IPS-18c (cell line): ENCODE measurements around the gene PPIF.

Source experiments
- H3K4me3 ChIP-seq: 2 replicates; pipeline ENCODE4 v1.7.0; 2013; ENCODE audit warnings: low read depth, mild to moderate bottlenecking, low read length, moderate library complexity; ENCODE audit not compliant: insufficient read depth
- H3K9me3 ChIP-seq: one replicate; pipeline ENCODE4 v1.6.1; 2013; ENCODE audit warnings: mild to moderate bottlenecking, low read length, moderate library complexity; ENCODE audit not compliant: control insufficient read depth, insufficient read depth

The PPIF gene

DNA sequence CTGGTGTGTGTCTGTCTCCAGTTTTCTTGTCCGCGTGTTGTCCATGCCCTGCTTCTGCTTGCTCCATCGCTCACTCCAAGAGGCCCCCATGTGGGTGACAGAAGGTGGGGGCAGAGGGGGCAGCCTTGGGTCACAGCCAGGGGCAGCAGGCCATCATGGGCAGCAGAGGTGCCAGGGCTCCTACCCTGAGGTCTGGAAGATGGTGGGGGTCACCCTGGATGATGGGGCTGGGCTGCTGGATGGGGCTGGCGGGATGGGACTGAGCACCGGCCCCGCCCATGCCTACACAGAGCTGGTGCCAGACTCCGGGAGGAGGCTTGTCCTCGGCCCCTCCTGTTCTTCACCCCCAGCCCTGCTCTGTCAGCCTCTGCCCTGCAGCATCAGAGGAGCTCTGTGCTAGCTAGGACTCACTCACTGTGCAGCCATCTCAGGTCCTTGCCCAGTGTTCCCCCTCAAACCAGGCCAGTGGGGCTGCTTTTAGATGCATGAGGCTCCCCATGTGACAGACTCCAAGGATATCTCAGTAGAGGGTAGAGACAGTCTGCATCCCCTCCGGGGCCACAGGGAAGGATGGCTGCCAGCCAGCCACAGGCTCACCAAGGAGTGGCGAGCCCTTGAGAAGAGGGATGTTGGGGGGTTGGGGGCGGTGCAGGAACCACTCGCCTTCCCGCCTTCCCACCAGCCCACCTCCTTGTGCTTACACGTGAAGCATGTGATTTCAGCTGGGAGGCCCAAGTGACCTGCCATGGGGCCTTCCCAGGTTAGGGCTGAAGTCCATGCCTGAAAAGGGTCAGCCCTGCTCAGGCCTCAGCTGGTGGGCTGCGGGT is 35.5 kb upstream of the PPIF start:
- Histone ChIP-seq H3K9me3 (no peaks in the 10 kb centered on the region), H3K4me3 (no peak overlapping the region)

DNA sequence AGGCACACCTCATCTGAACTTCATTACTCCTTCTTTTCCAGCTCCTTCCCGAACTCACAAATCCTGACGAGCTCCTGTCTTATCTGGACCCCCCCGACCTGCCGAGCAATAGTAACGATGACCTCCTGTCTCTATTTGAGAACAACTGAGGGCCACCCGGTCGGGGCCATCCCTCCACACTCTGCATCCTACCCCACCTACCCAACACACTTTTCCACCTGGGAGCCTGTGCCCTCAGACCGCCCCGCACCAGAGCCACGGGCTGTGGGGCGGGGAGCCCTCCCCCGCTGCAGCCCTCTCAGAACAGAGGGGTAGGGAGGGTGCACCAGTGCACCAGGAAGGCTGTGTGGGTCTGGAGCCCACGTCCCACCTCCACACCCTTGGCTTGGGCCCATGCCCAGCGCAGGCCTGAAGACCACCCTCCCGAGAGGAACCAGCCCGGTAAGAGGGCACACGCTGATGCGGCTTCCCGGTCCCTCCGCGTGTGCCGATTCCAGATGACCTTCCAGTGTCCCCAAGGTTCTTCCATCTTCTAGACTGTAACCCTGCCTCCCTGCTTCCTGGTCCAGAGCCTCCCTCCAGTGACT is 34.6 kb upstream of the PPIF start:
- H3K4me3 ChIP-seq = no peak overlapping the region
- no peaks in the 10 kb centered on the region for H3K9me3 ChIP-seq

DNA sequence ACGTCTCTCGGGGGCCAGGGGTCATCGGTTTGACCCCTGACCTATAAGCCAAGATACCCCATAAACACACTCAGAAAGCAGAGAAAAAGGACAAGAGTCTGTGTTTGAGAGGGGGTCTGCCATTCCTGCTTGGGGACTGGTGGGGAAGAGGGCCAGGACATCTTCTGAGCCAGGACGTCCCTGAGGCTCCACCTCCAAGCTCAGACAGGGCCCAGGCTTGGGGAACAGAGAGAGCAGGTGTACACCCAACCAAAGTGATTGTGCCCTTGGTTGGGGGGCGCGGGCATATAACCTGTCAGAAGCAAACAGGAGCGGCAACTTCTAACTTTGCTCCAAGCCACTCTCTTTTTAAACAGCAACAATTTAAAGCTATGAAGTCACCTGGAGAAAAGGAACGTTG is 33.9 kb upstream of the PPIF start:
- Histone ChIP-seq H3K9me3 (no peaks in the 10 kb centered on the region), H3K4me3 (no peak overlapping the region)

DNA sequence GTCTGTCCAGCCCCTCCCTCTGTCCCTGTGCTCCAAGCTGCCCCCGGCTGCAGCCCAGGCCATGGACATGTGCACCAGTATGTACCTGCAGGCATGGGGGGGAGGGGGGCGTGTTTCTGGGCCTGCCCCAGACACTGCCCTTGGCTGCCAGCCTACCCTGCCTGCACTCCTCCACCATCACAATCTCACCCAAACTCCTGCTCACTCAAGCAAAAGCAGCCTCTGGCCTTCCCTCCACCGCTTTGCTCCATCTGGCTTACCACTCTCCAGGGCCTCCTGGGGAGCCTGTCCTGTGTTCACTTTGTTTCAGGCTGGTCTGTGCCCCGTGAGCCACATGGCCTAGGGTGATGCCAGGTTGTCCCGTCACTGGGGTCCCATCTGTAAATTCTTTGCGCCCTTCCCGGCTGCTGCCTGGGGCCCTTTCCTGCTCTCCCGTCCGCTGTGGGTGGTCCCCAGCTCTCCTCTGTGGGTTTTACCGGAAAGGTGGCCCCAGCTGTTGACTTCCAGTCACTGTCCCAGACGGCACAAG is 33.3 kb upstream of the PPIF start:
- H3K9me3 ChIP-seq = no peaks in the 10 kb centered on the region
- H3K4me3 ChIP-seq = no peak overlapping the region

DNA sequence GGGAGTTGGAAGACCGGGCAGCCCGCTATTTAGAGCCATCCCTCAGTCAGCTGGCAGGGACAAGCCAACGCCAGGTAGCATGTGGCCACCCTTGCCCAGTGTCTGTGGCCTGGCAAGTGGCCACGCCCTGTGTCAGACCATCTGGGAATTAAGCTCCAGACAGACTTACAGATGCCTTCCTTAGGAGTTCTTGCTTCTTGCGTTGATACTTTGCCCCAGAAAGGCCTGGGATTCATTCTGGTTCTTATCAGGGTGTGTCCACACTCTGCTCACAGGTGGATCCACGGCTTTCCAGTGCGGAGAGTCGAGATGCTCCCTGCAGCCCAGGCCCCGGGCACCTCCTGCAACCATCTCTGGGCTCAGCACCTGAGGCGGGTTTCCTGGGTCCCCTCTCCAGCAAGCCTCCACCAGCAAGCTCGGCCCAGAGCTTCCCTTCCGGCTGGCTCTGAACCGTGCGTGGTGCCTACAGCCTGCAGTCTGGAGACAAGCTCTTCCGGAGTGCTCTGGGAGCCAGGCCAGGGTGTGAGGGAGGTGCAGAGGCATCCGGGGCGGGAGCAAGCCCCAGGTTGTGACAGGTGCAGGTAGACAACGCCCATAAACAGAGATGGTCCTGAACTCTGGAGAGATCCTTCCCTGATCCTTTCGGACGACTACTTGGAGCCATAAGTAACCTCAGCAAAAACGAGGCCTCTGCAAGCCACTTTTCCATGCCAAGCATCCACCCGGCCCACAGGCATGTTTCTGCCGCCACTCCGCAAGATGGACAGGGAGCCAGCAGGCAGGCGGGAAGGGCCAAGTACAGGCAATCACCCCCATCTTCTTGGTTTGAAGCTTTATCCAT is 32.3 kb upstream of the PPIF start:
- Histone ChIP-seq H3K4me3 (no peak overlapping the region), H3K9me3 (no peaks in the 10 kb centered on the region)

DNA sequence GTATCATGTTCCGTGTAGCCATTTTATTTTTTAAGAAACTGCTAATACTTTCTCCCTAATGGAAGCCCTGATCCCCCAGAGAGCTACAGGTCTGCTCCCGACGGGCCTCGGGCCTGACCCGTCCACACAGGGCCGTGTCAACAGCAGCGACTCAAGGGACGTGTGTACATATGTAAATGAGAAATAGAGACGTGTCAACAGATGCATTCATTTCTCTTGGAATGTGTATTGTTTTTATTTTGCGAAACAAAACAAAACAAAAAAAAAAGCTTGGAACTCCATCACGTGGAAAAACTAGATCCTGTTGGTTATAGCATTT is 31.7 kb upstream of the PPIF start:
- H3K4me3 ChIP-seq = no peak overlapping the region
- H3K9me3 ChIP-seq = no peaks in the 10 kb centered on the region

DNA sequence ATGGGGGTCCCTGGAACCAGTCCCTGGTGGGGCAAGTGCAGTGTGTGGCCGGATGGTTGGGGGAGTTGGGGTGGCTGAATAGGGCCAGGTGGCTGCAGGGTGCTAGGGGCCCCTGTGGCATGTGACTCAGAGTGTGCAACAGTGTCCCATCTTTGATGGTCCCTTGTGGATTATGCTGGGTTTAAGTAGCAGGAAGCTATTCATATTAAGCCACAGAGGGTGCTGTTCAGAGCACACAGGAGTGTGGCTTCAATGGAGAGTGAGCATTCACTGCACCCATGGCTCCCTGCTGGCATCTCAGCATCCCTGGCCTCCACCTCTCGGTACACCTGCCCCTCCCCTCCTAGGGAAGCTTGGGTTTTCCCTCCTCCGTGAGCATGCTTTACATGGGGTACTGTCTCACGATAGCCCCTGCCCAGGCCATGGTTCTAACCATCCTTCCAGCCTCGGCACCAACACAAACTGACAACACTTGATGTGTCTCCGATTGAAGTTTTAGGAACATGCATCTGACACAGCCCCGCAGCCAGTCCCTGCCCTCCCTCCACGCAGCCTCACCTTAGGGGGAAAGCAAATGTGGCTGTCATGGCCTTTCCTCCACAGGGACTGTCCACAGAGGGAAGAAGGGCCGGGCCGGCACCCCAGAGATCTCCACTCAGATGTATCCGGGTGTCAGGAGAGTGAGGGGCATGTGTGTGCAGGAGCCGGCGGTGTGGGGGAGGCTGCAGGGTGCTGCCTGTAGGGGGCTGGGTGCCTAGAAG is 30.4 kb upstream of the PPIF start:
- Histone ChIP-seq H3K9me3 (no peaks in the 10 kb centered on the region), H3K4me3 (no peak overlapping the region; the same call in 1 of the 2 replicates)

DNA sequence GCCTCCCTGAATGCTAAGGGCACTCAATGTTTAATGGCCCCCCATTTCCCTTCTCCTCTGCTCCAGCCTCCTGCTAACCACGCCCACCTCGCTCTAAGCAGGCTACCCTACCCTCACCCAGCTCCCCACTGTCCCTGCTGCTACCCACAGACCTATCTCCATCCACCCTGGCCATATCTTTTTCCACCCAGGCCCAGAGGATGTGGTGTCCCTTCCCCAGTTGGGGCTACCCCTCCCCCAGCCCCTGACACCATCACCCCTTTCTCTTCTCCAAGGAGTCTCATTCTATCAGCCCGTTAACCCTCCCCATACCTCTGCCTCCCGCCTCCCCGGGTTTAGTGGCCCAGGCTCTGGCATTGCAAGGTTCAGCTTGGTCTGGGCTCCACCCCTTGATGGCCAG is 28.9 kb upstream of the PPIF start:
- H3K4me3 ChIP-seq = no peak overlapping the region
- no peaks in the 10 kb centered on the region for H3K9me3 ChIP-seq

DNA sequence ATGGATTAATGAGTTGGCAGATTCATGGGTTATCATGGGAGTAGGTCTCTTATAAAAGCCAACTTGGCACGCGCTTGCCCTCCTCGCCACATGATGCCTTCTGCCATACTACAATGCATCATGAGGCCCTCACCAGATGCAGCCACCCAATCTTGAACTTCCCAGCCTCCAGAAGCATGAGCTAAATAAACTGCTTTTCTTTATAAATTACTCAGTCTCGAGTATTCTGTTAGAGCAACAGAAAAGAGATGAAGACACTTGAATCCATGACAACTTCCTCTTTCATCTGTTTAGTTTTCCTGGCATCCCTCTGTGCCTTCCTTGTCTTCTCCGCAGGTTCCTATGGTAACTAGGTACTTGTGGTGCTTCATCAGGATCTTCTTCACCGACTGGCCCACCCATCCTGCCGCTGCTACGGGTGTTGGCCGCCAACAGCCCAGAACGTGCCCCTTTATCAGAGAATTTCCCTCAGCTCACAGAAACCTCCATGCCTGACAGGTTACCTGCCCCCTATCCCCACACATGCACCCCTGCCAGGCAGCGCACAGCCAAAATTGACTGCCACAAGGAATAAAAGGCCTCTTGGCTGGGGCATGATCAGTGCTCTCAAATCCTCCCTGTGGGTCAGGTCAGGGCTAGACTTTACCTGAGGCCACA is 28.0 kb upstream of the PPIF start:
- H3K4me3 ChIP-seq = no peak overlapping the region

DNA sequence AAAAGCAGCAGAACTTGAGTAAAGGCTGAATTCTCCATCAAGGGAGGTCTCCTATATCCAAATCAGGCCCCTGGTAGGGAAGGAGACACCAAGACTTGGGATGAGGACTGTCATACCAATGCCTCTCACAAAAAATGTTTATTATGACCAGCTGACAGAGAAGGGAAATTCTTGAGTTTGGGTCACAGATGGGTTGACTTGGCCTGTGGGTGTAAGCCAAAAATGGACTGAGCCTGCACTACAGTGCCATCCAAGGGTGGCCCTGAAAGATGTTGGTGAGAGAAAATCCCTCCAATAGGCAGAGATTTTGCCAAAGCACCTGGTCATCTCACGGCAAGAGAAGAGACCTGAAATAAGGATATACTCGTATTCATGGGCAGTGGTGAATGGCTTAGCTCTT is 27.0 kb upstream of the PPIF start:
- Histone ChIP-seq H3K9me3 (no peaks in the 10 kb centered on the region), H3K4me3 (no peak overlapping the region)

More for the DNA sequence above, 28.0 kb upstream of the PPIF start:
- H3K9me3 ChIP-seq = no peaks in the 10 kb centered on the region

DNA sequence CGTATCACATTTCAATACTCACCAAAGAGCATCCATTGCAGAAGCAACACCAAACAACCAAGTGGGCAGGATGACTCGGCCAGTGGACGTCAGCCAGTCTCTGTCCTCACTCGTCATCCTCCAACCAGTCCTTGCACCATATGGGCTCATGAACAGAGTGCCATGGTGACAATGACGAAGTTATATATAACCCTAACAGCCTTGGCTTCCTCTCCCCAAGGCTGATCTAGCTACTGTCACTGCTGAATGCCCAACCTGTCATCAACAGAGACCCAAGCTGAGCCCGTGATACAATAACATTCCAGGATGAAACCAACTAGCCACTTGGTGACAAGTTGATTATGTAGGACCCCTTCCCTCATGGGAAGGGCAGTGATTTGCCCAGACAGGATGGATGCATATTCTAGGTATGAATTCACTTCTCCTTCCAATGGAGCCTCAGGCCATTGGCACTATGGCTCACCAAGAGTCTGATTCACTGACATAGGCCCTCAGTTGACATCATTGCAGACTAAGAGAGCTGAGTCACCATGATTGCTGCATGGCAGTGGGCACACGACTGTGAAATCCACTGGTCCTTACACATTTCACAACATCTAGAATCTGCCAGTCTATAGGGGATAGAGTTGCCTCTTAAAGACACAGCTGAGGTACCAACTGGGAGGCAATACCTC is 26.3 kb upstream of the PPIF start:
- H3K9me3 ChIP-seq = no peaks in the 10 kb centered on the region
- no peak overlapping the region for H3K4me3 ChIP-seq

DNA sequence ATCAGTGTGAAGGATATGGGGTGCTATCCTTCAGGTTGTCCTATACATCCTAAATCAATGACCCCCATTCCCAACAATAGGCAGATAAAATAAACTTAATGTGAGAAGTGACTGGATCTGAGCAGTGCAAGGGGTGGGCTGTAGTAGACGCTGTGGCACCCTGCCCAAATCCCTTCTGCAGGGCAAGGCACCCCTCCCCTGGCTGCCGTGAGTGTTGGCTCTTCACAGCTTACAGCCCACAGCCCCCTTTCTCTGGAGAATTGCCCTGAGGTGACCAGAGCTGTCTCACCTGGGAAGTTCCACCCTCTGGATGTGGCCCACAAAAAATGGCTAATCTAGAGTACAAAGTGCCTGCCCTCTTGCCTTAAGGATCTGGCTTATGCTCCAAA is 25.8 kb upstream of the PPIF start:
- no peaks in the 10 kb centered on the region for H3K9me3 ChIP-seq
- no peak overlapping the region for H3K4me3 ChIP-seq

DNA sequence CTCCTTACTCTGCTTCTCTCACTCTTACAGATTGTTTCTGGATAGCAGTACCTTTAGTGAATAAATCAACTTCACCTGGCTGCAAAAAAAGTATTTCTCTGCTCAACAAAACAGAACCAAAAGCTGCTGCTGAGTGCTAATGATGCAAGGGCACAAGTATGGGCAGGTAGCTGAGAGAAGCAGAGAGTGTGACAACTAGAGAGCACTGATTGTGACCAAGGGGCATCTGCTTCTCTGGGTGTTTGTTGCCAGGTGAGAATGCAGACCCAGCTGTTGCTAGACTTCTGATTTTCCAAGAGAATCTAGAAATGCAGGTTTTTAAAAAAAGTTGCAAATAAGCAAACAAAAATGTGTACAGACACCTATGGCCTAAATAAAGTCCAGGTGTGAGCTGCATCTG is 25.3 kb upstream of the PPIF start:
- no peaks in the 10 kb centered on the region for H3K9me3 ChIP-seq
- no peak overlapping the region for H3K4me3 ChIP-seq

DNA sequence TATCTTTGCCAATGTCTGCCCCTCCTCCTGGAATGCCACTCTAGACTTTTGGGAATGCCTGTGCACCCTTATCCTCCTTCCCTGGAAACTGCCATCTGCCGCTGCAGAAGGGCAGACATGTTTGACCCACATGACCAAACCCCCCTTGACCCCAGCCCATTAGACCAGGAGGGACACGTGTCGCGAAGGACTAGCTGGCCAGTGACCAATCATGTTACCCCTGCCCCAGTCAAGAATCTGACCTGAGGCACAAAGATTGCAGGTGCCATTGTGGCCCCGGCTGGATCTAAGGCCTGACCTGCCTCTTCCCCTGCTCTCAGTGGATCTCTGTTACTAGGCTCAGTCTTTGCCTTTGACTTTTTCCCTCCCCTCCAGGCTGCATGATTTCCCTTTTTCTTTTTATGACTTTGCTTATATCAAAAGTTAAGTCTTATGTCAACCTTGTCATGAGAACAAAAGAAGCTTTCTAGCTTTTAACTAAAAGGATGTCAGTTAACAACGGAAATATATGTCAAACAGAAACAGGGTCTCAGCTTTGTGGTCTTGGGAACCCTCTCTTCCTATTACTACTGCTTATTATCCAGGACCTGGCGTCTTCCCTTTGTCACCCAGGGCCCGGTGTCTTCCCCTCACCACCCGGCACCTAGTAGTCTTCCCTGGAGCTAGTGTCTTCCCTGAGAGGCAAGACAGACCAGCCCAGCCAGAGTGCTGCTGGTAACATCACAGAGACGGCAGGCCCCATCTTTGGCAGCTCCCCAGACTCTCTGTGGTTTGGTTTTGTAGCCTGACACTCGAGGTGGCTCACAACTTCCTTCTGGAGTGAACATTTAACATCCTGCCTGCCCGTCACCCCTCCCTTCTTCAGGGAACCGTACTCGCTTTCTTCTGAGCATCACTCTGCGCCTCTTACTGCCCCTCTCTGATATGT is 24.4 kb upstream of the PPIF start:
- H3K9me3 ChIP-seq = no peaks in the 10 kb centered on the region
- no peak overlapping the region for H3K4me3 ChIP-seq

DNA sequence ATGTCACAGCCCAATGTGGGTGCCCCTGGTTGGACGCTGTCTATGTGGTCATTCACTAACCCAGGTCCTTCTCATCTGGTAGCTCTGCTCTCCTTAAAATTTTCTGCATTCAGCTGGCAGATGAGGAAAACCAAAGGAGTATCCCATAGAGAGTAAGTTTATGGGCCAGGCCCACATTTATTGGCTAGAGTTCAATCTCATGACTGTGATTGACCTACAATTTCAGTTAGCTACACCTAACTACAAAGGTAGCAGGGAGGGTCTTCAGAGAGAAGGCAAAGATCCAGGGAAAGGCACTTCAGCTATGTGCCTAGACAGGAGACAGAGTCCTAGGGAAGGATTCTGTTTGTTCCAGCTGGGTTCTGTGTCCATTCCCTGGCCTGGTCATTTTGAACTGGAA is 23.7 kb upstream of the PPIF start:
- Histone ChIP-seq H3K4me3 (no peak overlapping the region), H3K9me3 (no peaks in the 10 kb centered on the region)
